Fibroblast of upper back skin (primary cell): Measurements from ENCODE around the gene UBL4A.
A peak's percentile ranks its signal among the peaks of the same experiment; 100 is the strongest.
"Not testable (repeated sequence)": the region's sequence is repeated elsewhere in the genome, so short reads cannot be mapped to it uniquely, and the experiment has no call there.

Source experiments
- DNase-seq: peaks from one replicate; pipeline ENCODE4 v3.0.0-alpha.2; 2013

UBL4A gene

DNA sequence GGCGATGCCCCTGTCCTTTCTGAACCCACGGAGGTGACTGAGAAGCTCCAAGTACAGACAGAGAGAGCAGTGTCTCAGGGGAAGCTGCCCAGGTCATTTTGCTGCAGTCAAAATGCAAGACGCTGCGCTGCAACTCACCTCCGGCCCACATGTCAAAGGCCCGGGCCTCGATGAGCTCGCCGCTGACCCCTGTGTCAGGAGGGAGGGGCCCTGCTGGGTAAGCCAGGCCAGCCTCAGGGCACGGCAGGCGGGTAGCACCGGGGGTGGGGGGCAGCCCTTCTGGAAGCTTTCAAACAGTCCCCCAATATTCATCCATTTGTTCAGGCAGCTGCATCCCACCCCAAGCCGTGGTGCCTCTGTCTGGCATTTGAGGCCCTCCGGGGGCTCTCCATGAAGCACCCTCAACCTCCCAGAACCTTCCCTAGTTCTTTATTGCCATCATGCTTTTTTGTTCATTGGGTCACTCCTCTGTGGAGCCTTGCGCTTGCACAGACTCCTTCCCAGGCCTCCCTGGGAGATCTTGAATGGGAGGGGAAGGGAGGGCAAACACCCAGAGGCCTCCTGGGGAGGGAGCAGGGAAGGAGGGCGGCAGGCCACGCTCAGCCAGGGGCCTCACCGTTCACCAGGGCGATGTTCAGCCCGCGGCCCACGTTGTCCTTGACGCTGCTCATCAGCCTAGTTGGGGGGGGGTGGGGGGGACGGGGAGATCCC, 21.4 kb upstream of the UBL4A start:
- DNase-seq = no peak

DNA sequence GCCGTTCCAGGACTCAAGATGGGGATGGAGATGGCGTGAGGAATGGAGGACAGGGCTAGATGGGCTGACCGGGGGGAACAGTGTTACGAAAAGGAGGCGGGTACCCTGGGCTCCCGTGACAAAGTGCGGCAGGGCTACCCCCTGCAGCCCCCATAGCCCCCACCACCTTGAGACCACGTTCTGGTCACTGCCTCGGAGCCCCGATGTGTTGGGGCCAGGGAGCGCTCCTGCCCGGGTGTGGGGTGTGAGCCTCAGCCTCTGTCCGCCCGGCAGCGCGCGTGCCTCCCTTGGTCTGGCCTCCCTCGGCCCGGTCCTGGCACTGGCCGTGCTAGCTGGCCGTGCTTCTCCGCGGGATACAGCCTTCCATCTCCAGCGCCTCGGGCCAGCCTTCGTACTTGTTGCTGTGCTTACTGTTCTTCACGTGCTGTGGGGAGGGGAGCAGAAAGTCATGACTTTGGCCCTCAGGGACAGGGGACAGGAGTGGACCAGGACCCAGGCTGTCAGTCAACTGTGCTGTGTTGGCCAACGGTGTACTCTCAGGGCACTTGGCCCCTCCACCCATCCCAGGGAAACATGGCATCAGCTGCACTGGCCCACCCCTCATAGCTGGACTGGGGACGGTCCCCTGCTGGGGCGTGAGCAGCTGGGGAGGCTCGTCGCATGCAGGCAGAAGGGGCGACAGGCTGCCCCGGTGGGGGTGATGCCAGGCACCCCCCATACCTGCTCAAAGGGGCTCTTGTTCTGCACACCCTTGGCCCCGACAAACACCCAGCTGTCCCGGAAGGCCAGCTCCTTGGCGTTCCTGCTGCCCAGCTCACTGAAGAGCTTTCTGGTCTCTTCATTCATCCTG, 20.3 kb upstream of the UBL4A start:
- no peak for DNase-seq

DNA sequence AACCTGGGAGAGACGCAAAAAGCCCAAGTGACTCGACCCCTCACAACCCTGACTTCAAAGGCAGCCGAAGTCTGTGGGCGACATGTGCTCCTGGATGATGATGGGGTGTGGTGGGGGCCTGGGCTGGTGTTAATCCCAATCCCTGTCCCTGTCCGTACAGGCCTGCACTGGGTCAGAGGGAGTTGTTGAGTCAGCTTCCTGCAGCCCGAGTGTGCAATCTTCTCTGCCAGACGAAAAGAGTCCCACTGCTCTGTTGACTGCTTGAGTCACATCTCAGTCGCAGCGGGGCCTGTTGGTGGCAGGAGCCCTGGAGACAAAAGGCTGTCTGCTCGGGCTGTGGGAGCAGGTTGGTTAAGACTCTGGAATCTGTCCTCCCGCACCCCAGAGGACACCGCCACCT, 19.3 kb upstream of the UBL4A start:
- peak; percentile 25 for DNase-seq

DNA sequence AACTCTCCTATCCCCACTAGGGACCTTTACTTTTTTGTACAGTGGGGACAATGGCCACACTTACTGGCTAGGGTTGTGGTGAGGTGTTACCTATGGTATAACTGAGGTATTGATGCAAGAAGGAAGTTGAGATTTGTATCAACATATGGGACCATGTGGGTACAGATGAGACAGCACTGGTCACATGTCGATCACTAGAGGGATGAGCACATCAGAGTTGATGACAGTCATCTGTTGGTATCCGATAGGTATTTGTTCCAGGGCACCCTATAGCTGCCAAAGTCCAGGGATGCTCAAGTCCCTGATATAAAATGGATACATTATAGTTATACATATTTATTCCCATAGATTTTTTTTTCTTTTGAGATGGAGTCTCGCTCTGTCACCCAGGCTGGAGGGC, 16.6 kb upstream of the UBL4A start:
- no peak for DNase-seq

DNA sequence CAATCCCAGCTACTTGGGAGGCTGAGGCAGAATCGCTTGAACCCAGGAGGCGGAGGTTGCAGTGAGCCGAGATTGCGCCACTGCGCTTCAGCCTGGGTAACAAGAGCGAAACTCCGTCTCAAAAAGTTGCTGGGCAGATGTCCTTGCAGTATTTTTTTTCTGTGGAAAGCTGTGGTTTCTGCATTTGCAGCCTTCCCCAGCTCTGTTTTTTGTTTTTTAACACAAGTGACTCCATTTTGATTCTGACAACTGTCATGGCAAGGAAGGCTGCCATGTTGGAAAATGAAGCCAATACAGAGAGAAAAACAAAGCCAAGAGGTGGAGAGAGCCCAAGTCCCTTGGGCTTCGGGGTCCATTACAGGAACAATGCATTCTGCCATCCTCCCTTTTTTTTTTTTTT, 15.7 kb upstream of the UBL4A start:
- DNase-seq = no peak

DNA sequence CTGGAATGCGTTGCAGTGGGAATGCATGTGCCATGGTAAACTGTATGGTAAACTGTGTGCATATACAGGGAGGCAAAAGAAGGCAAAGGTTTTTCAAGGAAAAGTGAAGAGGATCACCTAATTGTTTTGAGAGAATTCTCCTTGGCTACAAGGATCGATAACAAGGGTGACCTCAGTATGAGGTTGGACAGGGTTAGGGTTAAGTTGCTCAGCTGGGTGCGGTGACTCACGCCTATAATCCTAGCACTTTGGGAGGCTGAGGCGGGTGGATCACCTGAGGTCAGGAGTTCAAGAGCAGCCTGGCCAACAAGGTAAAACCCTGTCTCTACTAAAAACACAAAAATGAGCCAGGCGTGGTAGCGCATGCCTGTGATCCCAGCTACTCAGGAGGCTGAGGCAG, 15.0 kb upstream of the UBL4A start:
- not testable (repeated sequence) for DNase-seq

DNA sequence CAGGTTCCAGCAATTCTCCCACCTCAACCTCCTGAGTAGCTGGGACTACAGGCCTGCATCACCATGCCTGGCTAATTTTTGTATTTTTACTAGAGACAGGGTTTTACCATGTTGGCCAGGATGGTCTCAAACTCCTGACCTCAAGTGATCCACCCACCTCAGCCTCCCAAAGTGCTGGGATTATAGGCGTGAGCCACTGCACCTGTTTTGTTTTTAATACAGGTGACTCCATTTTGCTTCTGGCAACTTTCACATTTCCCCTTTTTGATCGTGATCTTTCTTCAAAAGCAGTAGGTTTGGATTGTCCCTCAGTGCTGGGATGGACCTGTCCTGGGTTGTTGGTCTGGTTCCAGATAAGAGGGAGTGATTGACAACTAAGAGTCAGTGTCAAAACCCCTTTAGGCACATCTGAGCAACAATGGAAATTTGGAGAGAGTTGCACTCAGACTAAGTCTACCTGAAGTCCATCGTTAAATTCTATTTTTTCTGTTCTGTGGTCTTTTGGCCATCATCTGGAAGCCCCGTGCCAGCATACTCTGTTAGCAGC, 10.2 kb upstream of the UBL4A start:
- DNase-seq = not testable (repeated sequence)

DNA sequence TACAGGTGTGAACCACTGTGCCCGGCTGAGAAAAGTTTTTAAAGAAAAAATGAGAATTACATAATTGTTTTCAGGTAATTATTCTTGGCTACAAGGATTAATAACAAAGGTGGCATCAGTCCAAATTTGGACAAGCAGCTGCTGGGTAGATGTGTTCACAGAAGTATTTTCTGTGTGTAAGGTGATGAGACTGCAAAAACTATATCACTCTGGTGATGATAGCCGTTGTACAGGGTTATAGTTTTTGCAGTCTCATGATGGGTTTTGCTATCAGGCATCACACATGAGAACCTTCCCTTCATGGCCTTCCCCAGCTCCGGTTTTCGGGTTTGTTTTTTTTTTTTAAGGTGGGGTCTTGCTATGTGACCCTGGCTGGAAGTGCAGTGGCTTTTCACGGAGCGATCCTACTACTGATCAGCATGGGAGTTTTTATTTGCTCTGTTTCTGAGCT, 9.1 kb upstream of the UBL4A start:
- no peak for DNase-seq

DNA sequence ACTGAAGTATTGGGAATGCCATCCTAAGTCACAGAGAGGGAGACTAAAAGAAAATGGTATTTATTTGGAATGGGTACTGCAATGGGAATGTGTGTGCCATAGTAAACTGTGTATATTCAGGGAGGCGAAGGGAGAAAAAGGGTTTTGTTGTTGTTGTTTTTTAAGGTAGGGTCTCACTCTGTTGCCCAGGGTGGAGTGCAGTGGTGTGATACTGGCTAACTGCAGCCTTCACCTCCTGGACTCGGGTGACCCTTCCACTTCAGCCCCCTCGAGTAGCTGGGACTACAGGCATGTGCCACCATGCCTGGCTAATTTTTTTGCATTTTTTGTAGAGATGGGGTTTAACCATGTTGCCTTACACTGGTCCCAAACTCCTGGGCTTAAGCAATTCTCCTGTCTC, 8.3 kb upstream of the UBL4A start:
- DNase-seq = no peak

DNA sequence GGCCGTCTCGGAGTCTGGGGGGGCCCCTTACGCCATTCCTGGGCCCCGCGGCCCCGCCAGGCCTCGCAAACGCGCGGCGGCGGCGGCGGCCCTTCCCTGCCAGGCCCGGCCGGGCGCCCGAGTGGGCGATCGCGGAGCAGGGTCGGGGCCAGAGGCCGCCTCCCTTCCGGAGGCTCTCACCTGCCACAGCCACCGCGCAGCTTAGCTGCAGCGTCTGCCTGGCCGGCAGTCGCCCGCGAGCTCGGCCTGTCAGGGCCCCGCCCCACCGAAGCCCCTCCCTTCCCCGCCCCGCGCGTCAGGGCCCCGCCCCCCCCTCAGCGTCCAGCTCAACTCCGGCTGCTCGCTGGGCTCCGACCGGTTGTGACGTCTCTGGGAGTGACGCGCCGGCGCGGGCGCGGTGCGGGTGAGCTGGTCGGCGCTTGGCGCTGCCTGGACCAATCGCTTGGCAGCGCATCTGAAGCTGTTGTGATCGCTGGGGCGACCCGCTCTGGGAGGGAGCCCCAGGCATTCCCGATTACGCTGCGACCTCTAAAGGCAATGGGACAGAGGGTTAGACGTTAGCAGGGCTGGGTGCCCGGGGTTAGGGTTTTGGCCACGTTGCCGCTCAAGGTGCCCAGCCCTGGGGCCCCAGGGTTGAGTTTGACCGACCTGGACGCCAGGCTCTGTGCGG, 4.1 kb upstream of the UBL4A start, which contains the start of gene SLC10A3:
Gene SLC10A3, minus strand, starts transcription at position 216 of the 670 bp plus-strand sequence. CDS start 1,689 bp downstream, outside the sequence.
- DNase-seq = peak; percentile 92

DNA sequence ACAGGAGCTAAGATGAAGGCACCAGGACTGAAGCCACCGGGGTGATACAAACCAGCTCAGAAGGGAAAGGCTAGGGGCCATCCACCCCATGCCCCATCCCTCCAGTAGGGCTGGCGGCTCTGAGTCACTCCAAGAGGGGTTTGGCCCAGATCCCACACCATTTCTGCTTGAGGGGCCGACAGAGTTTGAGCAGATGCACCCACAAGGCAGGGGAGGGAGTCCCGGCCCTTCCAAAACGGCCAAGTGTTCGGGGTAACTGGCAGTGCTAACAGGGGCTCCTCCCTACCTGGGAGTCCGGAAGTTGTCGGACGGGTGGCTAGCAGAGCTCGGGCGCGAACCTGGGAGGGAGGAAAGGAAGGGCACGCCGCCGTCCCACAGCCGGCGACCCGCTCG, 3.6 kb upstream of the UBL4A start:
- peak; percentile 49 for DNase-seq

DNA sequence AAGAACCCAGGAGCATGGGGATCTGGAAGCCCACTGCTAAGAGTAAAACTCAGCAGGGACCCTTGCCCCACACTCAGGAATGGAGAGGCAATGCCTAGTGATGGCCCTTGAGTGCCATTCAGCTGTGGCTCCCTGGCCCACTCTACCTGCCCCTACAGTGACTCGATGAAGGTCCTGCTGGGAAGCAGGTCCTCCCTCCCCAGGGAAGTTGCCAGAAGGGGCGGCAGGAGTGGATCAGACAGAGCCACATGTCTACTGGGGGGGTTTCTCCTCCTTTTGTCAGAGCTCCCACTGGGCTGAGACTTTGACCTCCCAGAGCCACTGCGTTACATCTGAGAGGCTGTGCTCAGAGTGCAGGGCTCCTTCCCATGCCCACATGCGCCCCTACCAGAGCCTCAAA, 2.8 kb upstream of the UBL4A start:
- no peak for DNase-seq

DNA sequence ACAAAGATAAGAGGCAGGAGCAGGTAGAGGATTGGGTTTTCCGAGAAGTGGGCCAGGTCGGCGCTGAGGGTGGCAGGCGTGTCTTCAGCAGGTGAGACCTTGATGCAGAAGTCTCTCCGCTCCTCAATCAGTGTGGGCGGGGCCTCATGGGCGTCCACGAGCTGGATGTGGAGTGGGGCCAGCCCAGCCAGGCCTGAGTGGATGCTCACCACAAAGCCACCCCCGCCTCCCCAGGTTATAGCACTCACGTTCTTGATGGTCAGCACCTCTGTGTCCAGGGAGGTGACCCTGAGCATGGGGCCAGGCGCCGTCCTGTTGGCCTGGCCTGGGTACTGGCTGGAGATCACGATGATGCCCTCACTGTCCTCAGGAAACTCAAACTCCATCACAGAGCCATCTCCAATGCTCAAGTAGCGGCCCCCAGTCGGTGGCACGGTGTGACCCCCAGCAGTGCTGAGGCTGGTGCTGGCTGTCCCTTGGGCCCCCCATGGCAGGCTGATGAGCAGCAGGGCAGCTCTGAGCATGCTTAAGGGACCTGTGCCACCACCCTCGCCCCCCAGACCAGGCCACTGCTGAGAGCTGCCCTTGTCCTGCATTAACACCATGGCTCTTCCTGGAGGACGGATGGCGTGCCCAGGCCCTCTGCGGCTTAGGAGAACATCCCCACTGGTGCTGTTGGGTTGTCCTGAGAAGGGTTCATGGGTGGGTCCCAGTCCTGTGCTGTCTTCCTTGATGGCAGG, 2.1 kb upstream of the UBL4A start:
- DNase-seq = no peak

DNA sequence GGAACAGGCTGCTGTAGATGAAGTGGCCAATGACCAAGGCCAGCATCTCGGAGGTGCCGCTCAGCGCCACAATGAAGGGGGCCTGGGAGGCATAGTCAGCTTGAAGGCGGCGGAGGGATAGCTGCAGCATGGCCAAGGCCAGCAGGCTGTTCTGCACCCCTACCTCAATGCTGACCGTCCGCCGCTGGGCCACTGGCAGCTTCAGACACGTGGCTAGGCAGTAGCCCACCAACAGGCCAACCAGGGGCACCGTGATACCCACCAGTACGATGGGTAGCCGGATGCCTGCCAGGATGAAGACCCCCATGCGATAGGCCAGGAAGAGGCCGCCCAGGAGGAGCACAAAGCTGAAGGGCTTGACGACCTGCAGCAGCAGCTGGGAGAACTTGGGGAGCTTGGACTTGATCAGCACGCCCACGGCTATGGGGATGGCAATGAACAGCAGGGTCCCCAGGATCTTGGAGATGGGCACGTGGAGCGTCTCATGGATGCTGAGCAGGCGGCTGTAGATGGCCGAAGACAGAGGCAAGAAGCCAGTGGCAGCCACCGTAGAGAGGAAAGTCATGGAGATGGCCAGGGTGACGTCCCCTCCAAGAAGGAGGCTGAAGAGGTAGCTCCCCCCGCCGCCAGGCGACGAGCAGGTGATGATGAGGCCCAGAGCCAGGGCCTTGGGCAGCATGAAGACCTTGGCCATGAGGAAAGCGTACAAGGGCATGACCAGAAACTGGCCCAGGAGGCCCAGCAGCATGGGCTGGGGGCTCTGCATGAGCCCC, 1.3 kb upstream of the UBL4A start:
- no peak for DNase-seq

DNA sequence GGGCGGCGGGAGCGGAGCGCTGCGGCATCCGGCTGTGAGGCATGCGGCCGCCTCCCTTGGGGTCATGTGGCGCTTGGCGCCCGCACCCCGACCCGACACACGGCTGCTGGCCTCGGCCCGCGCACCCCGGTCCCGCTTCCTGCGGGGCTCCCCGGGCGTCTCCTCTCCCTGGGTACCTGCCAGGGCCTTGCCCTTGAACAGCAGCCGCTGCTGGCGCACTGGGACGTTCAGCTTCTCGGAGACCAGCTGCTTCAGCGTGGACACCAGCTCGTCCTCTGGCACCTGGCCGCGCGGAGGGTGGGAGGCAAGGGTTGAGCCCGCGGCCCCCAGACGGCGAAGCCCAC, 391 bp downstream of the UBL4A start:
- no peak for DNase-seq

DNA sequence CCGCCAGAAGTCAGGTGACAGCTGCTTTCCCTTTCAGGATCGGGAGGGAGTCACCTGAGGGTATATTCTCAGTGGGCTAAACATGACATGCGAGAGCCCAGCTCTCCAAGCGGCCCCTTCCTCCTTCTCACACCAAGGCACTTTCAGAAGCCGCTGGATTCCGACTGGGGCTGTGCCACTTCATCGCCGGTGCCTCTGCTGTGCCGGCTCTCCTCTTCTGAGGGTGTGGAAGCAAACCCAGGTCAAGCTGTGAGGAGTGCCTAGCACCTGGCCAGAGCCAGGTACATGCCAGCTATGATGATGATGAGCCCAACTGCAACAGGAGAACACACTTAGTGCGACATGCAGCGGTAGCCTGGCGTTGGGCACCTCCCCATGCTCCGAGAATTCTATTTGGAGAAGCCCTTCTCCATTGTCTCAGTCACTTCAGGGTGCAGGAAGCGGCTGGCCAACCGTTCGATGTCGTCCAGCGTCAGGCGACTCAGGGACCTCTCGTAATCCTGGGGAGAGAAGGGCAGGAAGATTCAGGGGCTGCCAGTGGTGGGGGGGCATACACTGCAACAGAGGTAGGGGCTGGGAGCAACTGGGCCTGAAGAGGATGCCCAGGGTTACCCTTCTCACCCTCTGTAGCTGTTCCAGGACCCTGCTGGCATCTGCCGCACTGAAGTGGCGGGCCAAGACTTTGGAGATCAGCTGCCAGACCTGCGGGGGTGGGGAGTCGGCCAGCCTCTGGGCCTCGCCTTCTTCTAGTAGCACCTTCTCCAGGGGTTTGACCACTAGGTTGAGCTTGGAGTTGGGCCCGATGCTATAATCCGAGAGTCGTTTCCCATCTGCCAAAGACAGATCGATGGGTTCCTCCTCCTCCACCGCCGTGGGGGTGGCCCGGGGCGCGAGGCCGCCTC, 1.0 kb downstream of the UBL4A start:
- DNase-seq = no peak

DNA sequence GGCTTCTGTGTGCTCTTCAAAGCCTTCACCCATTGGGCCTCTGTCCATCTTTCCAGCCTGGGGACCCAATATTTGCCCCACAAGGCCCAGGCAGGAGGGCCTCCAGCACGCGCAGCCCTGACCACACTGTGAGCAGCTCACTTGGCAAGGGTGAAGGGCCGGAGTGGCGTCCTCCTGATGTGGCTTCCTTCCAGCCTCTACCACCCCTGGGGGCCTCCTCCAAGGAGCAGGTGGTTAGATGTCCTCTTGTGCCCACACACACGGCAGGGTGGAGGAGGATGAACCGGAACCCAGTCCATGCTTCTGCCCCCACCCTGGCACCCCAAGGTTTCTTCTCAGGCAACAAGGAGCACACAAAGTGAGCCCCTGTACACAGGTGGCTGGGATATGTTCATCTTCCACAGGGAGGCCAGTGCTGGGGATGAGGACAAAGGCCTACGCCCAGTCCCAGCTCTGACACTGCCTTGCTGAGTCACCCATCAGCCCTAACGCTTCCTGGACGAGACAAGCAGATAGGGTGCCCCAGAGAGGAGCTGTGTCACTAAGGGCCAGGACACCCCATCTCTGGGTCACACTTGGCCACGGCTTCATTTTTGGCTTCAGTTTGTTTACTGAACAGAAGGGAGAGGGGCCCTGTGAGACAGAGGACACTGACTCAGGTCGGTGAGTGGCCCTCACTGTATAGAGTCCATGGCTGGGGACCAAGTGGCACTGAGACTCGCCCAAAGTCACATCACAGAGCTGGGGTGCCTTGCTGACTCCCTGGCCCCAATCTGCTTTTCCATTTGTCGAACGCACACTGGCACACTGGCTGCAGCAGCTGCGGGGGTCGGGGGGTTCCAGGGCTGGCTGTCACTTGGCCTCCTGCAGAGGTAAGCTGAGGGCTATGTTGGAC, 1.9 kb downstream of the UBL4A start:
- no peak for DNase-seq

DNA sequence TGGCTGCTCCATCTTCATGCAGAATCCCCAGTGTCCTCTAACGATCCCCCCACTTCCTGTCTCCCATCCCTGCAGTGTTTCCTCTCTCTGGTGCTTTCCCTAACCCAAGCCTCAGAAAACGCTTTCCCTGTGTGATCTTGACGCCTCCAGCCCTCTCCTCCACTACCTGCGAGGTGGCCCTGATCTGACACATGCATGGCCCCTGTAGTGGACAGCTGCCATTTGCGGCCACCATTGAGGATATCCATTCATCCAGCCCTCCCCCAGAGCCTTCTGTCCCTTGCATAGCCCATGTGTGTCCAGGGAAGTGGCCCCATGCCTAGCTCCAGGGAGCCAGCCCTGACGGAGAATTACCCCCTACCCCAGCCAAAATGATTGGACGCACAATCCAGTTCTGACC, 3.1 kb downstream of the UBL4A start:
- no peak for DNase-seq

DNA sequence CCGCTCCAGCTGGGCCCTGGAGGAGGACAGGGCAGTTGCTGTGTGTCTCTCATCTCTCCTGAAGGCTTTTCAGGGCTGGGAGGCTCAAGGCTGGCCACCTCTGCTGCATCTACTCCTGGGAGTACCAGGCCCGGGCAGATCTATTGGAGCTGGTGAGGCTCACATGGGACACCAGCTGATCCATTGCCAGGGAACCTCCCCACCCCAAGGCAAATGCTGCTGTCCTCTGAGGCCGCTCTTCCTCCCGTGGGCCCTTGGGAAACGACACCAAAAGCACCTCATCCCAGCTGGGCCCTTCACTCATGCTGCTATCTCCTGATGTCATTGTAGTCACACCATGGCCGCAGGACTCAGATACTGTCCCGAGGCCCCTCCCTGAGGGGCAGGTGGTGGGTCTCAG, 3.6 kb downstream of the UBL4A start:
- no peak for DNase-seq
